HG03103 (cell line): ENCODE results near the gene KLHL8.
"Not testable (repeated sequence)": the region's sequence is repeated elsewhere in the genome, so short reads cannot be mapped to it uniquely, and the experiment has no call there.

Source experiments
- ATAC-seq: cut with Tn5 transposase; IDR thresholded peaks from one replicate; pipeline ENCODE4 v1.9.1; 2021; ENCODE audit warnings: low read depth; ENCODE audit not compliant: unreplicated experiment

KLHL8 gene

GRCh38 chr4:87185146-87185870 lies 35.1 kb downstream of the KLHL8 start:
- ATAC-seq: no peak

GRCh38 chr4:87180767-87181166 lies 39.7 kb downstream of the KLHL8 start:
- no peak for ATAC-seq

- ATAC-seq: no peak
Measured at GRCh38 chr4:87179751-87180150, 40.7 kb downstream of the KLHL8 start.

- no peak for ATAC-seq
Measured at GRCh38 chr4:87174672-87175071, 45.7 kb downstream of the KLHL8 start.

GRCh38 chr4:87171944-87172343 lies 48.5 kb downstream of the KLHL8 start:
- ATAC-seq: no peak

GRCh38 chr4:87166296-87166854 lies 54.0 kb downstream of the KLHL8 start:
- no peak for ATAC-seq

- ATAC-seq: no peak
Measured at GRCh38 chr4:87165892-87166291, 54.5 kb downstream of the KLHL8 start.

GRCh38 chr4:87153078-87153870 lies 67.1 kb downstream of the KLHL8 start:
- no peak for ATAC-seq

- ATAC-seq: no peak
Measured at GRCh38 chr4:87152310-87153041, 67.9 kb downstream of the KLHL8 start.

- no peak for ATAC-seq
Measured at GRCh38 chr4:87151730-87152129, 68.7 kb downstream of the KLHL8 start.

GRCh38 chr4:87150498-87151261 lies 69.7 kb downstream of the KLHL8 start:
- peak; percentile 71 for ATAC-seq

GRCh38 chr4:87147116-87147515 lies 73.3 kb downstream of the KLHL8 start:
- ATAC-seq: no peak

- ATAC-seq: not testable (repeated sequence)
Measured at GRCh38 chr4:87145934-87146333, 74.5 kb downstream of the KLHL8 start.

- ATAC-seq: no peak
Measured at GRCh38 chr4:87144356-87144755, 76.1 kb downstream of the KLHL8 start.

GRCh38 chr4:87141428-87141827 lies 79.0 kb downstream of the KLHL8 start:
- ATAC-seq: no peak

- no peak for ATAC-seq
Measured at GRCh38 chr4:87134122-87134521, 86.3 kb downstream of the KLHL8 start.

GRCh38 chr4:87133183-87133582 lies 87.2 kb downstream of the KLHL8 start:
- no peak for ATAC-seq

- ATAC-seq: no peak
Measured at GRCh38 chr4:87132035-87132434, 88.4 kb downstream of the KLHL8 start.

GRCh38 chr4:87130985-87131703 lies 89.3 kb downstream of the KLHL8 start:
- no peak for ATAC-seq

- no peak for ATAC-seq
Measured at GRCh38 chr4:87129681-87130080, 90.7 kb downstream of the KLHL8 start.
